Epidermal melanocyte (primary cell): ENCODE measurements around the gene AFAP1.

Source experiments
- DNase-seq: peaks from one replicate; pipeline ENCODE4 v3.0.0; 2011; ENCODE audit warnings: low spot score; ENCODE audit not compliant: insufficient read length

Gene AFAP1

DNA sequence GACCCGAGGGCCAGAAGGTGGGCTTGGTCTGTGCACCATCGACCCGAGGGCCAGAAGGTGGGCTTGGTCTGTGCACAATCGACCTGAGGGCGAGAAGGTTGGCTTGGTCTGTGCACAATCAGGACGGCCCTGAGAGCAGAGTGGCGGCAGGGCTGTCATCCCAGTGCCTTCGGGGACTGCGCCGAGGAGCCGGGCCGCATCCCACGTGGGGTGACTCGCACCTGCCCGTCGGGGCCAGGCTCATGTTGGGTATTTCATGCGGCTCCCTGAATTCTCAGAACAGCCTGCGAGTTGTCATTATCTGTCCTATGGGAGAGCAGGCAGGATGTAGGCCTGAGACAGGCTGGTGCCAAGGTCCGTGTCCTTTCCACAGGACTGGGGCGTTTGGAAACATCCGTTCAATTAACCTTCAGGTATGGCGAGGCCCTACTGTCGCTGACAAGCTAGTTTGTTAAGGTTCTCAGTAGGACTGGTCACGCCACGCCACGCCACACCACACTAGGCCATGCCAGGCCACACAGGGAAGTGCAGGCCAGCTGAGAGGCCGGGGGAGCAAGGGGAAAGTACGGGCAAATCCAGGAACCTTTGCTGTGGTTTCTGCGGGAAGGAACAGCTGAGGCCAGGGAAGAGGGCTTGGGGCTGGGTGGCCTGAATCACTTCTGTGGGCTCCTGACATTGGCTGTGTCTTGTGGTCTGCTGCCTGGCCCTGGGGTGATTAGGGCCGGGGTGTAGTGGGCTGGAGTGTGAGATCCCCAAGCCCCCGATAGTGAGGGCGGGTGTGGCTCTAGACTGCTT is 182.9 kb downstream of the AFAP1 start:
- DNase-seq: no peak

DNA sequence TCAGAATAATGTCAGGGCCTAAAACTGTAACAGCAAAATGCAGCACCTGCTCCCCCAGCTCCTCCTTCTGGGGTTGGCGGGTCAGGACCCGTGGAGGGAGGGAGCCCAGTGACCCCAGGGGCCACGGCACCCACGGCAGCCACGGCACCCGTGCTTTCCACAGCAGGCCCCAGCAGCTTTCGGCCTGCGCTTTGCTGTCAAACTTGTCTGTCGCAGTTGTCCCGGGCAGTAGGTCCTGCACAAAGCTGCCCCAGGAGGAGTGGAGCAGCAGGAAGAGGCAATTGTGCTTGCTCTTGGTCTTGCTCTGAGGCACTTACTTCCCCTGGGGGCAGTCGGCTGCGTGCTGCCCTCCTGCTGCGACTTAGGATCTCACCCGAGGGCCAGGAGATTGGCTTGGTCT is 183.6 kb downstream of the AFAP1 start:
- no peak for DNase-seq

DNA sequence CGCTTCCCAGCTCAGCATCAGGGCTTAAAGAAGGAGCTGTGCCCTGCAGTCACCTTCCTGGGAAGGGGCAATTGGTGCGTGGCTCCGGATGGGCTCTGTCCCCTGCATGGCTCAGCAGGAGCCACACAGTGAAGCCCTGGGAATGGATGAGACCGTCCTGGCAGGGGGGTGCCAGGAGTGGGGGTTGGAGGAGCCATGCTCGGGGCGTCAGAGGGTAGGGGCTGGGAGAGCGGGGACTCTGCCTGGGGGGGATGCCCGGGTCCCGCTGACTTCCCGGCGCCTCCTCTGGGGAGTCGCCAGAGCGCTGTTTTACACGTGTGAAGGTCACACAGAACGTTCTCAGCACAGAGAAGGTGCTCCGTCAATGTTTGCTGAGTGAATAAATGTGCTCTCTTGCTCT is 184.1 kb downstream of the AFAP1 start:
- DNase-seq: no peak

- DNase-seq: no peak
Measured at GRCh38 chr4:7754565-7755262, 184.9 kb downstream of the AFAP1 start.

DNA sequence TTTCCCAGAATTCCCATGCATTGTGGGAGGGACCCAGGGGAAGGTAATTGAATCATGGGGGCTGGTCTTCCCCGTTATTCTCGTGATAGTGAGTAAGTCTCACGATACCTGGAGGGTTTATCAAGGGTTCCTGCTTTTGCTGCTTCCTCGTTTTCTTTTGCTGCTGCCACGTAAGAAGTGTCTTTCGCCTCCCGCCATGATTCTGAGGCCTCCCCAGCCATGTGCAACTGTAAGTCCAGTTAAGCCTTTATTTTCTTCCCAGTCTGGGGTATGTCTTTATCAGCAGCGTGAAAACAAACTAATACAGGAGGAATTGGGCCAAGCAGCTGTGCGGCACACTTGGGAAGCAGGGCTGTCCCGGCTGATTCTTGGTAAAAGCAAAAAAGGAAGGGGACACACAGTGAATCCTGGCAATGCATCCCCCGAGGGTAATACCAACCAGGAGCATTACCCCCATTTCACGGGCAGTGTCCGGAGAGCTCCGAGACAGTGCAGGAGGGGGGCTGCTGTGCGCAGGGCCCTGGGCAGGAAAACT is 185.7 kb downstream of the AFAP1 start:
- DNase-seq: no peak

GRCh38 chr4:7753271-7753670 is 186.4 kb downstream of the AFAP1 start:
- DNase-seq: no peak

GRCh38 chr4:7752649-7753048 is 187.0 kb downstream of the AFAP1 start:
- DNase-seq: no peak

- DNase-seq: no peak
Measured at GRCh38 chr4:7750972-7751371, 188.7 kb downstream of the AFAP1 start.

DNA sequence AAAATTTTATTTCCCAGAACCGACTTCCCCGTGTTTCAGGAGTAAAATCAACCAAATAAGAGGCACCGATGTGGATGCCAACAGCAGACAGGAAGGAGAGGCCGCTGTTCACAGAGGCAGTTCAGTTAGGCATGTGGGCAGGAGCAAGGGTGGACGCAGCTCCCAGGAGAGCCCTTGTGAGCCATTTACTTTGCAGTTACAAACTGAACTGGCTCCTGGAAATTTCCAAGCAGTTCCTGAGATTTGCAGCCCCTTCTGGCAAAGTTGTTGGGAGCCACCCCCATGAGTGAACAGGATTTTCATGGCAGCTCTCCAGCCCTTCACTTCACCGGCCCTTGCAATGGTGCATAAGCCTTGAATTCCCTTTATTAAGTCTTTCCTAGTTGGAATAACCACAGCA is 189.1 kb downstream of the AFAP1 start:
- no peak for DNase-seq

DNA sequence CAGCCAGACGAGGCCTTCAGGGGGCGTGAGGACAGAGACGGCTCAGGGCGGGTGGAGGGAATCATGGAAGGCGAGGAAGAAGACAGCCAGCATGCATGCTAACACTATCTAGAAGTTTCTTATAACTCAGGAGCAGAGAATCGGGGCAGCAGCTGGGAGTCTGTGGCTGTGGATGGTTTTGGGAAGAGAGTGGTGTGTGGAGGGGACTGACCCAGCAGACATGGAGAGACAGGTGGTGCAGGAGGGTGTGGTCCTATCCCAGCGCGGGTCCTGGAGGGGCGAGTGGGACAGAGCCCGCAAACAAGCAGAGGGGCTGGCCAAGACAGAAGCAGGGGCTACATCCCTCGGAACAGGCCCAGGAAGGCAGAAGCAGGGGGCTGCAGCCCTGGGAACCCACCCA is 192.1 kb downstream of the AFAP1 start:
- DNase-seq: no peak

DNA sequence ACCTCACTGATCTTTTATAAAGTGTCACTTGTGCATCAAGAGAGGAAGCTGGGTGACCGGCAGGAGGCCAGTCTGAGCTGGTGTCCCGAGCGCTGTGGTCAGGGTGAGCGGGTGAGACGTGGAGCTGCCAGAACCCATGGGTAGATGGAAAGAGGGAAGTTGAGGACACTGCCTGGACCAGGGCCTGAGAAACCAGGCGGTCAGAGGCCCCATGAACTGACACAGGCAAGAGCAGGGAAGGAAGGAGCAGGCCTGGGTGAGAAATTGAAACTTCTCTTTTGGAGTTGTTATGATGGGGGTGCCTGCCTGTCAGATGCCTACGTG is 192.6 kb downstream of the AFAP1 start:
- no peak for DNase-seq

- DNase-seq: no peak
Measured at GRCh38 chr4:7746351-7747061, 193.2 kb downstream of the AFAP1 start.

GRCh38 chr4:7745301-7745885 is 194.3 kb downstream of the AFAP1 start:
- no peak for DNase-seq

GRCh38 chr4:7744142-7744804 is 195.4 kb downstream of the AFAP1 start:
- no peak for DNase-seq

GRCh38 chr4:7742807-7743280 is 196.8 kb downstream of the AFAP1 start:
- DNase-seq: no peak

- DNase-seq: no peak
Measured at GRCh38 chr4:7741946-7742806, 197.5 kb downstream of the AFAP1 start.

DNA sequence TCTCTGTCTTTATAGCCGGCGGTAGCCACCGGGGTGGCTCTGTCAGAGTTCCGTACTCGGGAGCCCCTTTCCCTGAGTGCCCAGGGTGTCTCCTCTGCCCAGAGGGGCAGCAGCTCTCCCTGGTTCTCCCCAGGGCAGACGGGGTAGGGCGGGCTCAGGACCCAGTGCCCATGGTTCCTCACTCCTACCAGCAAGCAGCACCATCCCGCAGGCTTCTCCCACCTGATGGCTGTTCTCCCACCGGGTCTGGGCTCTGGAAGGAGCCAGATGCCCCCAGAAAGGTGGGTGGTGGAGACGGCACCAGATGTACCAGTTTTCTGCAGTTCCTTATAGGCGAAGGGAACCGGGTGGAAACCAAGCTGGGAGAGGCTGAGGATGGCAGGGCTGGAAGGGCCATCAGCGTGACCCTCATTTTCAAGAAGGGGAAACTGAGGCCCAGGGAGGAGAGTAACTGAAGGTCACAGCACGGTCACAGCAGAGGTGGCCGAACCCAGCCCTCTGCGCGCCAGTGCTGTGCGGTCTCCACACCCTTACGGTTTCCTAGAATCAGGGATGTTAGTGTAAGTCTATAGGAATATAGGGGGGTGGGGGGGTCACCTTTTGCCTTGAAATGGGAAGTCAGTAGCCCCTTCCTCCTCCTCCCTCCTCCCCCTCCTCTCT is 198.7 kb downstream of the AFAP1 start:
- DNase-seq: no peak

GRCh38 chr4:7739918-7740865 is 199.5 kb downstream of the AFAP1 start:
- no peak for DNase-seq
